LNCaP clone FGC (cell line): ENCODE results near the gene CNTN5.
"Not testable (repeated sequence)": the region's sequence is repeated elsewhere in the genome, so short reads cannot be mapped to it uniquely, and the experiment has no call there.

Experiments
- DNase-seq: peaks from one replicate; pipeline ENCODE4 v3.0.0-alpha.2; 2011; ENCODE audit warnings: low read depth
- H3K4me3 ChIP-seq: 2 replicates; pipeline ENCODE4 v1.5.1; 2011; ENCODE audit warnings: mild to moderate bottlenecking, low read depth, low read length, control low read depth
- TF ChIP-seq, protein P1 (sequence below): IDR thresholded peaks from 2 replicates; pipeline ENCODE4 v1.5.1; 2012; ENCODE audit warnings: mild to moderate bottlenecking; ENCODE audit not compliant: control insufficient read depth, insufficient read depth; ENCODE audit errors: extremely low read depth

CNTN5 gene

DNA sequence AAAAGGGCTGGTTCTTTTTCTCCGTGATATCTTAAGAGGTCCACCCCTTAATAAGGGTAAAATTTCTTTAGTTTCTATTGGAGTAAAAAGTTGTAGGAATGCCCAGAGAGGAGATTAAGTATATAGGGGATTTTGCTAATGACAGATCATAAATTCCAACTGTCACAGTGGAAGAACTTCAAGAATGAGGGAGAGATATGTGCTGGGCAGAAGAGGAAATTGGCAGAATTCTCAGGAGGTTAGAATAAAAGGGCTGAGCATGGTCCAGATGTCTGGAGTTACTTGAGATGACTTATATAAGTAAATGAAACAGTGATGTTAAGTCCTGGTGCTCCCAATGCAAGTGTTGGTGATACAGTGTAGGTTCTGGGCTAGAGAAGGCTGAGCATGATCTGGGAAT, 1248.8 kb downstream of the CNTN5 start:
- TF ChIP-seq, protein P1, sequence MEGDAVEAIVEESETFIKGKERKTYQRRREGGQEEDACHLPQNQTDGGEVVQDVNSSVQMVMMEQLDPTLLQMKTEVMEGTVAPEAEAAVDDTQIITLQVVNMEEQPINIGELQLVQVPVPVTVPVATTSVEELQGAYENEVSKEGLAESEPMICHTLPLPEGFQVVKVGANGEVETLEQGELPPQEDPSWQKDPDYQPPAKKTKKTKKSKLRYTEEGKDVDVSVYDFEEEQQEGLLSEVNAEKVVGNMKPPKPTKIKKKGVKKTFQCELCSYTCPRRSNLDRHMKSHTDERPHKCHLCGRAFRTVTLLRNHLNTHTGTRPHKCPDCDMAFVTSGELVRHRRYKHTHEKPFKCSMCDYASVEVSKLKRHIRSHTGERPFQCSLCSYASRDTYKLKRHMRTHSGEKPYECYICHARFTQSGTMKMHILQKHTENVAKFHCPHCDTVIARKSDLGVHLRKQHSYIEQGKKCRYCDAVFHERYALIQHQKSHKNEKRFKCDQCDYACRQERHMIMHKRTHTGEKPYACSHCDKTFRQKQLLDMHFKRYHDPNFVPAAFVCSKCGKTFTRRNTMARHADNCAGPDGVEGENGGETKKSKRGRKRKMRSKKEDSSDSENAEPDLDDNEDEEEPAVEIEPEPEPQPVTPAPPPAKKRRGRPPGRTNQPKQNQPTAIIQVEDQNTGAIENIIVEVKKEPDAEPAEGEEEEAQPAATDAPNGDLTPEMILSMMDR = no peak
- DNase-seq = no peak
- no peak overlapping the region for H3K4me3 ChIP-seq

DNA sequence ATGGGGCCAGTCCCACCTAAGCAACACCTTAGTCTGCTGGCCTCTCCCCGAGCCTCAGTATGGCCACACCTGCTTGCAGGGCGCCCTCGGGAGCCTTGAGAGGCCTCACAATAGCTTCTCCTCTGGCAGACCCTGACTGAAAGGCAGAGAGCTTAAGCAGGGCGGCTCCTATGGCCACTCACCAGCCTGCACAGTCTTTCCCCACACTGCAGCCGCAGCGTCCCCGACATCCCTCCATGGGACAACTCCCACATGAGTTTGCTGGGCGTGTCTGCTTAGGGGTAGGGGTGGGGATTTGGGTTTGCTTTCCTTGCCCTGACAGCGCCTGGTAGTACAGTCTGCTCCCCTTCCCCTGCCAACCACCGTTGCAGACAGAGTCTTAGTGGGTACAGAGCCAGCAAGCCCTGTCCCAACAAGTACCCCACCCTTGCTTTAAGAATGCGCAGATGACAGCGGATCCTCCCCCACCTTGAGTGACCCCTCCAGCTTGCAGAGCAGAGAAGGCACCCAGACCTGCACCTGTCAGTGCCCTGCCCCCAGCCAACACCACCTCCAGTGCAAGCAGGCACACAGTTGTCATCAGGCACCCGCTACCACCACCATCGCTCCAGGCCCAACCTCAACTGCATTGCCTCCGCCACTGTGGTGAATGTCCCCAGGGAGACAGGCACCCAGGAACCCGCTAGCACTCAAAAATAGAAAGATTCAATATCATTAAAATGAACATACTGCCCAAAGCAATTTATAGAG, 1252.5 kb downstream of the CNTN5 start:
- no peak for DNase-seq
- TF ChIP-seq, protein P1 = no peak
- no peak overlapping the region for H3K4me3 ChIP-seq

DNA sequence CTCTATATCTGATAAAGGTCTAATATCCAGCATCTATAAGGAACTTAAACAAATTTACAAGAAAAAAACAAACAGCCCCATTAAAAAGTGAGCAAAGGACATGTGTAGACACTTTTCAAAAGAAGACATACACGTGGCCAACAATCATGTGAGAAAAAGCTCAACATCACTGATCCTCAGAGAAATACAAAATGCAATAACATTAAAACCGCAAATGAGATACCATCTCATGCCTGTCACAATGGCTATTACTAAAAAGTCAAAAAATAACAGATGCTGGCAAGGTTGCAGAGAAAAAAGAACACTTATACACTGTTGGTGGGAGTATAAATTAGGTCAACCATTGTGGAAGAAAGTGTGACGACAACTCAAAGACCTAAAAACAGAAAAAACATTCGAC, 1253.7 kb downstream of the CNTN5 start:
- DNase-seq, H3K4me3 ChIP-seq: not testable (repeated sequence)

DNA sequence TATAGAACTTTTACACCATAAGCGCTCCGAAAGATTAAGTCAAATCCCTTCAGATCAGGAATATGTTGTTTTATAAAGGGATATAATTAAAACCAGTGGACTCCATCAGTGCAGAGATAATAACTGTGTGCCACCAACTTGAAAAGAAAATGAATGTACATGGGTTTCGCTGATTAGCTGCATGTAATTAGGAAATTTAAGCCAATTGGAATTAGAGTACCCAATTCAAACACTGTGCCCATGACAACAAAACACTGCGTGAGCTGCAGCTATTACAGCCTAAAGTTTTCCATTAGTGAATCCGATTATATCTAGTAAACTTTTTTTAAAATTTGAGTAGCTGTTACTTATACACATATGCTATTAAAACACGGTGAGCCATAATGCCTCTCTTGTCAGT, 1274.0 kb downstream of the CNTN5 start:
- TF ChIP-seq, protein P1 = no peak
- no peak for DNase-seq
- no peak overlapping the region for H3K4me3 ChIP-seq

DNA sequence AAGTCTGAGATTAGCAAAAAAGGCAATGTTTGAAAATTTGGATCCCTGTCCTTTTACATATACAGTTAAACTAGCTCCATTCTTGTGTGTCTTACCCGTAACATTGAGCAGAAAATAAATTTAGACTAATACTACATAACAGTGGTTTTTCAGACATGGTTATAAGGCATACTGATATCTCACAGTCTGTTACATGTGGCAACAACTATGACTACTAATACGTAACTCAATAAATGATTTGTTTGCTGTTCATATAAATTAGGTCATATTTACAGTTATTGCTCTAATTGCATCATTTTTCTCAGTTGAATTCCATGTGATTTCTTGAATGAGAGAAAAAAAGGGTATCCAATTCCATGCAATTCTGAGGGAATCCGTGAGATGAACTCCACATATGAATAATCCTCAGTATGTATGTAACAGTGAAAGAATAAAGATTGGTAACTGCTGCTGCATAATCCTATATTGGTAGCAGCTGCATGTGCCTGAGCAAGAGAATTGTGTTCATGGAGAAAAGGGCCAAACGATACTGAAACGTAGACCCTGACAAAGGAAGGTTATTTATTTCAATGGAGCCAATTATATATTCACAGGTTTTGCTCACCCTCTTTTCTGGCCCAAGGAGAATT, 1275.4 kb downstream of the CNTN5 start:
- TF ChIP-seq, protein P1 = no peak
- no peak overlapping the region for H3K4me3 ChIP-seq
- DNase-seq = no peak

DNA sequence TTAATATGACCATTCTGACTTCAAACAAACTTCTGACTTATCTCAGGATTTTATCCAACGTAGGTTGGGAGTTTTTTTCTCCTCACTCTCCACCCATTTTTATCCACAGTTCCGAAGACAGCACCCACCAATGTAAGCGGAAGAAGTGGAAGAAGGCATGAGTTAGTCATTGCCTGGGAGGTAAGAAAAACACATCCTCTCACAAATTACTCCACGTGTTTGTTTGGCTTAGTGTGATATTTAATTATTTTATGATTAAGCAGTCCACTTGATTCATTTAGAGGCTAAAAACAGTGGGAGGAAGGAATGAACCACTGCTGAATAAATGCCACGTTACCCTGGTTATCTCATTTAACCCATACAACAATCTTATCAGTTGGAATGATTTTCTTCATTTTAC, 1276.8 kb downstream of the CNTN5 start:
- no peak for DNase-seq
- H3K4me3 ChIP-seq = no peak overlapping the region
- TF ChIP-seq, protein P1 = no peak

DNA sequence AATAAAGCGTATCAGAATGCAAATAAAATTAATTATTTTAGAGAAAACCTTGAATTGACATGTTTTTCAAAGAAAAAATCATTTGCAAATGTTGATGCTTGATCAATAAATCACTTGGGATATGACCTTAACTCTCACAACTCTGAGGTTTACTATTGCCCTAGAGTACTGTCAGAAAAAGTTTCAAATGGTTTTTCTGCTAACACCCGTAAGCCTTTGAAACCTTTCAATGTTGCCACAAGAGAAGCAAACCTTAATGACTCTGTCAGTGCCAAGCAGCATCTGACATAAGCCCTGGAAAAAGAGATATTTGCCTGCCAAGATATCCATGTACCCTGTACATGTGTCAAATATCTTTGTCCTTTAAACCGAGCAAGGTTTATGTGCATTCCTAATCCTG, 1282.1 kb downstream of the CNTN5 start:
- DNase-seq = no peak
- H3K4me3 ChIP-seq = no peak overlapping the region
- TF ChIP-seq, protein P1 = no peak
